HPDE6-E6E7 (cell line): Measurements from ENCODE around the gene UPF2.
"Not testable (repeated sequence)": the region's sequence is repeated elsewhere in the genome, so short reads cannot be mapped to it uniquely, and the experiment has no call there.

ENCODE experiments used
- DNase-seq: peaks from one replicate; pipeline ENCODE4 v3.0.0; 2011; ENCODE audit warnings: missing footprints; ENCODE audit errors: extremely low spot score

Gene UPF2, protein sequence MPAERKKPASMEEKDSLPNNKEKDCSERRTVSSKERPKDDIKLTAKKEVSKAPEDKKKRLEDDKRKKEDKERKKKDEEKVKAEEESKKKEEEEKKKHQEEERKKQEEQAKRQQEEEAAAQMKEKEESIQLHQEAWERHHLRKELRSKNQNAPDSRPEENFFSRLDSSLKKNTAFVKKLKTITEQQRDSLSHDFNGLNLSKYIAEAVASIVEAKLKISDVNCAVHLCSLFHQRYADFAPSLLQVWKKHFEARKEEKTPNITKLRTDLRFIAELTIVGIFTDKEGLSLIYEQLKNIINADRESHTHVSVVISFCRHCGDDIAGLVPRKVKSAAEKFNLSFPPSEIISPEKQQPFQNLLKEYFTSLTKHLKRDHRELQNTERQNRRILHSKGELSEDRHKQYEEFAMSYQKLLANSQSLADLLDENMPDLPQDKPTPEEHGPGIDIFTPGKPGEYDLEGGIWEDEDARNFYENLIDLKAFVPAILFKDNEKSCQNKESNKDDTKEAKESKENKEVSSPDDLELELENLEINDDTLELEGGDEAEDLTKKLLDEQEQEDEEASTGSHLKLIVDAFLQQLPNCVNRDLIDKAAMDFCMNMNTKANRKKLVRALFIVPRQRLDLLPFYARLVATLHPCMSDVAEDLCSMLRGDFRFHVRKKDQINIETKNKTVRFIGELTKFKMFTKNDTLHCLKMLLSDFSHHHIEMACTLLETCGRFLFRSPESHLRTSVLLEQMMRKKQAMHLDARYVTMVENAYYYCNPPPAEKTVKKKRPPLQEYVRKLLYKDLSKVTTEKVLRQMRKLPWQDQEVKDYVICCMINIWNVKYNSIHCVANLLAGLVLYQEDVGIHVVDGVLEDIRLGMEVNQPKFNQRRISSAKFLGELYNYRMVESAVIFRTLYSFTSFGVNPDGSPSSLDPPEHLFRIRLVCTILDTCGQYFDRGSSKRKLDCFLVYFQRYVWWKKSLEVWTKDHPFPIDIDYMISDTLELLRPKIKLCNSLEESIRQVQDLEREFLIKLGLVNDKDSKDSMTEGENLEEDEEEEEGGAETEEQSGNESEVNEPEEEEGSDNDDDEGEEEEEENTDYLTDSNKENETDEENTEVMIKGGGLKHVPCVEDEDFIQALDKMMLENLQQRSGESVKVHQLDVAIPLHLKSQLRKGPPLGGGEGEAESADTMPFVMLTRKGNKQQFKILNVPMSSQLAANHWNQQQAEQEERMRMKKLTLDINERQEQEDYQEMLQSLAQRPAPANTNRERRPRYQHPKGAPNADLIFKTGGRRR

DNA sequence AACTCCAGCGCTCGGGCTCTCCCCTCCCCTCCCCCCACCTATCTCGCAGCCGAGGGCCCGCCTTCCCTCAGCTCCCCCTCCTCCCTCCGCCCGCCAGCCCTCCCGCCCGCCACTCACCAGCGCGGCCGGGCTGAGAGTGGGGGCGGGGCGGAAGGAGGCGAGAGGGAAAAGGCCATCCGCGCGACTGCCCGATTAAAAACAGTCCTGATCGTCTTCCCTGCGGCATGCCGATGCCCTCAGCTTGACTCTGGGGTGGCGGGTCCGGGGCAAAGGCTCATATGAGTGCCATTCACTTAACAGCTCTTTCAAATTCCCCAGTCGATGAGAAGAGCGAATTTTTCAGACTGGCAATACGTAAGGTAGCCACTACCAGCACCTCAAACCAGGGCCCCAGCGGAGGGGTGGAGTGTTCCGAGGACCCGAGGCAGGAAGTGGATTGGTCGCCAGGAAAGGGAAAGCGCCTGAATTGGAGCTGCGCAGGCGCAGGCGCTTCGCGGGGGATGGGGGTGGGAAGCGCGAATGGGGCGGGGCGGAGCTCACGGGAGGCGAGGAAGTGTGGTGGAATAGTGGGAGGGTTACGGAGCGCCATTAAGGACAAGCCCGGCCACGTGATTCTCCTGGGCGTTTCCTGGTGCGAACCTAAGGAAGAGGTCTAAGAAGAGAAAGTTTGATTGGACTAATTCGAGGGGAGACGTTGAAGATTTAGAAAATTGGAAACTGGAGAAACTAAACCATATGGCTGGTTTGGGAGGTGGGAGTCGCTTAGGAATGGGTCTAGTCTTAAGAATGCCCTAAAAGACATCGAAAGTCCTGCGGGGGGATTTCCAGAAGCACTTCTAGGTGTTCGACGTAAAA is at the start of gene UPF2:
Gene UPF2, minus strand, starts transcription at position 13 of the 855 bp plus-strand sequence. CDS start 7,386 bp downstream, outside the sequence.
- peak; percentile 86 for DNase-seq

DNA sequence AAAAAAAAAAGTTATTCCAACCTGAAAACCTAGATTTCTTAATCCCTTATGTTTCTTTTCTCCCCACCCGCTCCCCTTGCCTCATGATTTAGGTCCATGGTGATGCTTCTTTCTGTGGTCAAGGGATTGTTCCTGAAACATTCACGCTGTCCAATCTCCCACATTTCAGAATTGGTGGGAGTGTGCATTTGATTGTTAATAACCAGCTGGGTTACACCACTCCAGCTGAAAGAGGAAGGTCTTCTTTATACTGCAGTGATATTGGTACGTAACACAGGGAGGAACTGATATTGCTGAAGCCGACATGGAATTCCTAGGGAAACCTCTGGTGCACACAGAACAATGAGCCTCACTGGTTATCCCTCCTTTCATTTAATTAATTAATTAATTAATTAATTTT is 48.8 kb upstream of the UPF2 start:
- DNase-seq: no peak

DNA sequence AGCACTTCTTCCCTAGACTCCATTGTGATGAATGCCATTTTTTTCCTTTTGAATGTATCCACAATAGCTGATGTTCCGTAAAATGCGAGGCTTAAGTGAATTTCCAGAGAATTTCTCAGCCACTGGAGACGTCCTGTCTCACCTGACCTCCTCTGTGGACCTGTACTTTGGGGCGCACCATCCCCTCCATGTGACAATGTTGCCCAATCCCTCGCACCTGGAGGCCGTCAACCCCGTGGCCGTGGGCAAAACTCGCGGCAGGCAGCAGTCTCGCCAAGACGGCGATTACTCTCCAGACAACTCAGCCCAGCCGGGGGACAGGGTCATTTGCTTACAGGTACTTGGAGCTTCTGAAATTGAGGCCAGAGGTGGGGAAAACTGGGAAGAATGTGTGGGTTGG is 46.3 kb upstream of the UPF2 start:
- DNase-seq: no peak

DNA sequence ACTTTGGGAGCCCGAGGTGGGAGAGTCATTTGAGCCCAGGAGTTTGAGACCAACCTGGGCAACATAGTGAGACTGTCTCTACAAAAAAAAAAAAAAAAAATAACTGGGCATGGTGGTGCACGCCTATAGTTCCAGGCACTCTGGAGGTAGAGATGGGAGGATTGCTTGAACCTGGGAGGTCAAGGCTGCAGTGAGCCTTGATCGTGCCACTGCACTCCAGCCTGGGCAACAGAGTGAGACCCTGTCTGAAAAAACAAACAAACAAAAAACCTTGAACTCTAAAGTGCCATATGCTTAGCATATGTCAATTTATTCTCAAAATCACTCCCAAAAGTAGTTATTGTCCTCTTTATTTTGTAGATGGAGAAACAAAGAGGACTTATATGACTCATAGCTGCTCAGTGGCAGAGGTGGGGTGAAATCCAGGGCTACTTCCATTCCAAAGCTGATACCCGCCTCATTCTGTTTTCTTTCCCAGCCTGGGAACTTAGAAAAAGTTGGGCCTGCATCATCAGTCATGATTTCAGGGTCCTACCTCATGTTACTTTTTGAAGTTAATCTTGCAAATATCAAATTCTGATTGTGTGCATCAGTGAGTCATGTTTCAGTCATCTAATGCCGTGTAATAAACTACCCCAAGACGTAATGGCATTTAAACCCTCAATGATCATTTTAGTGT is 39.4 kb upstream of the UPF2 start:
- no peak for DNase-seq

DNA sequence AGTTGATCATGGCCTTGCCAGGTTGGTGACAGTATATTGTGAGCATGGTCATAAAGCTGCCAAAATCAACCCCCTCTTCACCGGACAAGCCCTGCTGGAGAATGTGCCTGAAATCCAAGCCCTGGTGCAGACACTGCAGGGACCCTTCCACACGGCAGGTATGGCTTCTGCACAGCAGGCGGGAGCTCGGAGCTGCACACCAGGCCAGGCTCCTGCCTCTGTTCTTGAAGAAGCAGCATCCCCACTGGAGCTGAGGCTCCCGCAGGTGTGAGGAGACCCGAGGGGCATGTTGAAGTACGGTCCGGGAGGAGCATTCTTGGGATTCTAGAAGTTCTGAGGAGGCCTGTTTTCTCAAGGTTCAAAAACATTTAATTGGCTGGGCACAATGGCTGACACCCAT is 38.9 kb upstream of the UPF2 start:
- no peak for DNase-seq

DNA sequence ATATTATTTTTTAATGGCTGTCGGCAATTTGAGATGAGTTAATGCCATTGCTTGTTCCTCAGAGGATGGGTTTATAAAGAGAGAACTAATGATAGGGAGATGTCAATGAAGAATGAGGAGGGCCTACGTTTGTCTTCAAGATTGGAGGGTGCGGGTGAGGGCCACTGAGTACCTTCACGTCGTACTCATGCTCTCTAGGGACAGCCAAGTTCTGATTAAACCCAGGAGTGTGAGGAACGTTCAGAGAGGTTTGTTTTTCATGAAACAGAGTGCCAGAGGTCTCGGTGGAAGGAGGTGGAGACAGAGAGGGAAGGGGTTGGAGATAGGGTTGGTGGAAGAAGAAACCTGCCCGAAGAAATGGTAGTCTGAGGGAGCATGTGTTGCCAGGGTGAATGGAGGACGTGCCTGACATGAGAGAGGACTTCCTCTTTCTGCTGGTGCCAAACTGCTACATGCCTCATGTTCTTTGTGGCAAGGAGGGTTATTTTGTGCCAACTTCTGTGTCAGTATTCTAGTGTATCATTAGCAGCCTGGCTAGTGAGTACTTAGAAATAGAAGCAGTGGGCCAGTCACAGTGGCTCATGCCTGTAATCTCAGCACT is 35.1 kb upstream of the UPF2 start:
- DNase-seq: no peak

DNA sequence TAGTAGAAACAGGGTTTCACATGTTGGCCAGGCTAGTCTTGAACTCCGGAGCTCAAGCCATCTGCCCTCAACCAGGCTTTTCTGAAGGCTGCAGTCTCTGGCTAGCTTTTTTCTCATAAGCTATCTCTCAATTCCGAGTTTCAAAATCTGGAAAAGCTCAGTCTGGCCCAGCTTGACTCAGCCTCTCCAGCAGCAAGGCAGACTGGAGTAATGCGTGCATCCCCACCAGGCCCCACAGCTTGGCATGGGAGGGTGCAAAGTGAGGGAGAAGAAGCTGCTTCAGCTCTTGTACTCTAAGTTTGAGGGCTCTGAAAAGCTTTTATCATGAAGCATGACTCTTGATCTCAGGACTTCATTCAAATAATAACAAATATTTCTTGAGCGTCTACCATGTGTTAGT is 30.9 kb upstream of the UPF2 start:
- DNase-seq: no peak

DNA sequence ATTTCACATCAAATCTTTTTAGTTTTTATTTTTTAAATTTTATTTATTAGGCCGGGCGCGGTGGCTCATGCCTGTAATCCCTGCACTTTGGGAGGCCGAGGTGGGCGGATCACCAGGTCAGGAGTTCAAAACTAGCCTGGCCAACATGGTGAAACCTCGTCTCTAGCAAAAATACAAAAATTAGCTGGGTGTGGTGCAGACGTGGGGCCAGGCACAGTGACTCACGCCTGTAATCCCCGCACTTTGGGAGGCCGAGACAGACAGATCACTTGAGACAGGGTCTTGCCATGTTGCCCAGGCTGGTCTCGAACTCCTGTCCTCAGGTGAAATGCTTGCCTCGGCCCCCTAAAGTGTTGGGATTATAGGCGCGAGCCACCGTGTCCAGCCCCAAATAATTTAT is 28.8 kb upstream of the UPF2 start:
- not testable (repeated sequence) for DNase-seq

DNA sequence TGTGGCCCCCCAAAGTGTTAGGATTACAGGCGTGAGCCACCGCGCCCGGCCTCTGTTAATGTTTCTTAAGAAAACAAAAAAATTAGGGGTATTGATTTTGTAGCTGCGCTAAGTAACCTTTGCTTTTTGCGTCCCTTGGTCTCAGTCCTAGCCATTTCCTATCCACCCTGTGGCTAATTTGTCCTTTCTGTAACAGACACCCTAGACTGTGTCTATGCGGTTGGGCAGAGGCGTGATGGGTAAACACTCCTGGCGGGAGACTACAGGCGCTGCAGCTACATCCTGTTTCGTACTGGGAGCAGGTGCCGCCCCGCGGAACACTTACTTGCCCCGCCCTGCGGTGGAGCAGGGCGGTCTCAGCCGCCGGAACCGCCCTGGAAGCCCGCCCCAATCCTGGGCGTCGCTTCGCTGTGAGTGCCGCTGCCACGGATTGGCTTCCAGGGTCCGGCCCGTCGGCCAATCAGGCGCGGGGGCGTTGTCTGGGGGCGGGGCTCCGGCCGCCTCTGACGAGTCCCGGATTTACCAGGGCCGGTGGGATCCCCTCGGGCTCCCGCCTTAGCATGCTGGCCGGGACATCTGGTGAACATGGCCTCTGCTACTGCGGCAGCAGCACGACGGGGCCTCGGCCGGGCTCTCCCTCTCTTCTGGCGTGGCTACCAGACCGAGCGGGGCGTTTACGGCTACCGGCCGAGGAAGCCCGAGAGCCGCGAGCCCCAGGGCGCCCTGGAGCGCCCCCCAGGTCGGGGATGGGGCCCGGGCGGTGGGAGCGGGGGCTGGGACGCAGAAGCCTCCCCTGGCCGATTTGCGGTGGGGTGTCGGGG is 26.1 kb upstream of the UPF2 start, which contains the start of gene DHTKD1:
Gene DHTKD1, plus strand, starts transcription at position 506 of the 821 bp plus-strand sequence. Its CDS starts 80 bp downstream, at position 586.
- DNase-seq: peak; percentile 86

DNA sequence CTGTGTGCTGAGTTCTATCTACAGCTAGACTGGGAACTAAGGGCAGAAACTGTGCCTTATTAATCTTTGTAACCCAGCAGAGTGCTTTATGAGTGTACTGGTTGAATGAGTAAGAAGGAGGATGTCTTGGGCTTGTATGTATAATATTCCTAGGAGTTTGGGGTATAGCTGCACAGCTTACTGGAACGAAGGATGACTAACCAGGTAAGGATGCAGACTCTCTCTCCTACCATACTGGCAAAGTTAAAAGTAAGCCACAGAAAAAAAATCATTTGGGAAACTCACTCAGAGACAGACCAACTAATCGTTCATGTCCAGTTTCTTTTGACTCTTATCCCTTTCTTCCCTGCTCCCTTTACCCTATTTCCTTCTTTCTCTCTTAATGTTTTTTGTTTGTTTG is 24.7 kb upstream of the UPF2 start:
- peak; percentile 16 for DNase-seq

DNA sequence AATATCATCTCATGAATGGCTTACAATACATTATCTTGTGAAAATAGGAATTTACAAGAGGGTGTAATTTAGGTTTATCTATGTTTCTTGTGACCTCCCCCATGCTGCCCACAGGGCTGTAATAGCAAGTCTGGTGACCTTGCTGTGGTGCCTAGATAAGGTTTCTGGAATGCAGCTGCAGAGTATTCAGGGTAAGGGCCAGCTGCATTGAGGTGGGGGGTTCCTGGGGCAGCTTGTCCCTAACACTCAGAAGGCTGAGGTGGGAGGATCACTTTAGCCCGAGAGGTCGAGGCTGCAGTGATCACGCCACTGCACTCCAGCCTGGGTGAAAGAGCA is 20.8 kb upstream of the UPF2 start:
- DNase-seq: no peak

DNA sequence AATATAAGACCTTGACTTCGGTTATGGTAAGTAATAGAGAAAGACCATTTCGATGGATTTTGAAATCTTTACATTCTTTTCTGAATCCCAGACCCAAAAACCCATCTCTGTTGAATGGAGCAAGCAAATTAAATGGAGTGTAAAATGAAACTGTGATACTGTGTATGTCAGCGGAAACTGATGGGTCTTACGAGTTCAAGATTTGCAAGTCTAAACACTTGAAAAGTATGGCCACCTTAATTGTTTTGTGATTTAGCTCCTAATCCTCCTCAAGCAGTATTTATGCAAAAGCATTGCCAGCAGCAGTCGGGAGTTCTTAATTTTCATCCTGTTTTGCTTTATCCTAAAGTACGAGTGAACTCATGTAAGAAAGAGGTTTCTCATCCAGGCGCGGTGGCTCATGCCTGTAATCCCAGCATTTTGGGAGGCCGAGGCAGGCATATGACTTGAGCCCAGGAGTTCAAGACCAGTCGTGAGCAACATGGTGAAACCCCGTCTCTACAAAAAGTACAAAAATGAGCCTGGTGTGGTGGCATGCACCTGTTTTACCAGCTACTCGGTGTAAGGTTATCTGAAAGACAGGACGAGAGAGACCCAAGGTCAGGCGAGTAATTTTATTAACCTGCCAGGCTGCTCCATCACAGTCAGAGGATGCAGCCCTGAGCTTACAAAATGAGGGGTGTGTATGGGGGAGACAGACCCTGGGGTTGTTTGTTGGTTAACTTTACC is 20.3 kb upstream of the UPF2 start:
- DNase-seq: no peak

DNA sequence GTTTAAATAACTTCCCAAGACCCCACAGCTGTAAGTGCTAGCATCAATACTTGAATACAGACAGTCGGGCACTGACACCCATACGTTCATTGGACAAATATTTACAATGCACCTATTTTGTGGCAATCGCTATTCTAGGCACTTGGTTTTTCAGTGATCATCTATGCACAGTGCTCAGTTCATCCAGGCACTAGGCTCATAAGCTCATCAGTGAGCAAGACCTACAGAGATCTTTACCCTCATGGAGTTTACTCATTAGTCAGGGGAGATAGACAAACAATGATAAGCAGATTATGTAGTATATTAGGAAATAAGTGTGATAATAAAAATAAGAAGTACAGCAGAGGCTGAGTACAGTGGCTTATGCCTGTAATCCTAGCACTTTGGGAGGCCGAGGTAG is 18.5 kb upstream of the UPF2 start:
- DNase-seq: no peak

DNA sequence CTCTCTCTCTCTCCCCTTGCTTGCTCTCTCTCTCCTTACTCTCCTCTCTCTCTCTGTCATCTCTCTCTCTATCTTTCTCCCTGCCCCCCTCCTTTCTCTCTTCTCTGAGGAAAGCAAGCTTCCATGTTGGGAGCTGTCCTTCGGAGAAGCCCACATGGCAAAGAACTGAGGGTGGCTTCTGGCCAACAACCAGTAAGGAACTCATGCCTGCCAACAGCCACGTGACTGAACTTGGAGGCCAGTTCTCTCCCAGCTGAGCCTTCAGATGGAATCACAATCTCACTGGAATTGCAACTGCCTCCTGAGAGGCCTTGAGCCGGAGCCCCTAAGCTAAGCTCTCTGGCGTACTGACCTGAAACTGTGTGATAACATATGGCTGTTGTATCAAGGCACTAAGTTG is 14.1 kb upstream of the UPF2 start:
- no peak for DNase-seq

DNA sequence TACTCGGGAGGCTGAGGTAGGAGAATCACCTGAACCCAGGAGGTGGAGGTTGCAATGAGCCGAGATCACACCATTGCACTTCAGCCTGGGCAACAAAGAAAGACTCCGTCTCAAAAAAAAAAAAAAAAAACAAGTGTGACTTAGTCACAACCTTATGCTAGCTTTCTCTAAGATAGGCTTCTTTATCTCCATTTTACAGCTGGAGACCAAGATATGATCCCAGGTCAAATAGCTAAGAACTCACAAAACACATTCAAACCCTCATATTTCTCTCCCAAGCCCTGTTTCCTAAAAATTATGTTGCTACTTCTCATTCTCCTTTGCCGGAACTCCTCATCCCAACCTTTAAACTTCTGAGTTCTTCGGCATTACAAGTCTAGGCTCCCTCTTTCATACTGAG is 13.1 kb upstream of the UPF2 start:
- DNase-seq: no peak

DNA sequence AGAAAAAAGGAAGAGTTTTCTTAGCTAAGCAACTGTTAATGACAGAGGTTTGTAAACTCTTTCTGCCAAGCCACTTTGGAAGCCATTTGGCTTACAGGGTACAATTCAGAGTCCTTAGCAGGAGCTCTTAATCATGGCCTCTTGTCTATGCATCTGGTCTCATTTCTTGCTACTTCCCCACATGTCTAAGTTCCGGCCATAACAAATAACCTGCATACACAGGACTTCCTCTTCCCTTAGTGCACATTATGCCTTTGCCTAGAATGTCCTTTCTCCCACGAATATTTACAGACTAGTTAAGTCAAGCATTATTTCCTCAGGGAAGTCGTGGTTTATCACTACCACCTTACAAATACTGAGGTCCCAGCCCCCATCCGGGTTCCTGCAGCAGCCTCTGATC is 8.6 kb upstream of the UPF2 start:
- no peak for DNase-seq

DNA sequence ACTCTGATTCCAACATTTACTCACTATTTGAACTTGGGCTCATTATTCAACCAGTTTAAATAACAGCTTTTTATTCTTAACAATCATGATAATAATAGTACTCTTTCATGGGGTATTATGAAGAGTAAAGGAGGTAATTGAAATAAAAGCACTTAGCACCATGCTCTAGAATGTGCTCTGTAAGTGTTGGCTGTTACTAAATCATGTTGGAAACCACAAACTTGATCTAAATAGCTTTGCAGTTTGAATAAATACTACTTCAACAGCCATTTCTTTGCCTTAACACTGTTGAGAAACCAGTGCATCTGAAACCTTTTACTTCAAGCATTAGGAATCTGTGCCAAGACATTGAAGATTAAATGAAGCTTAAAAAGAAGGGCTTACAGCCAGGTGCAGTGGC is 7.9 kb upstream of the UPF2 start:
- DNase-seq: no peak

DNA sequence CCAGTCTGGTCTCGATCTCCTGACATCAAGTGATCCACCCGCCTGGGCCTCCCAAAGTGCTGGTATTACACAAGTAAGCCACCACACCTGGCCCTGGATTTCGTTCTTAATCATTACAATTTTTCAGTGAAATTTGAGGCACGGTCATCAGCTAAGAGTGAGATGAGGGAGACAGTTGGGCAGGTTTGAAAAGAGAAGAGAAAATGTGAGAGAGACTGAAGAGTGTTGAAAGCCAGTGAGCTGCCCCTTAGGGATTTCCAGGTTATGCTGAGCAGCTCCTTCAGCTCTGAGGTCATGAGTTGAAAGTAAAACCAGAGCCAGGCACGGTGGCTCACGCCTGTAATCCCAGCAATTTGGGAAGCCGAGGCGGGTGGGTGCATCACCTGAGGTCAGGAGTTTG is 5.9 kb upstream of the UPF2 start:
- no peak for DNase-seq

DNA sequence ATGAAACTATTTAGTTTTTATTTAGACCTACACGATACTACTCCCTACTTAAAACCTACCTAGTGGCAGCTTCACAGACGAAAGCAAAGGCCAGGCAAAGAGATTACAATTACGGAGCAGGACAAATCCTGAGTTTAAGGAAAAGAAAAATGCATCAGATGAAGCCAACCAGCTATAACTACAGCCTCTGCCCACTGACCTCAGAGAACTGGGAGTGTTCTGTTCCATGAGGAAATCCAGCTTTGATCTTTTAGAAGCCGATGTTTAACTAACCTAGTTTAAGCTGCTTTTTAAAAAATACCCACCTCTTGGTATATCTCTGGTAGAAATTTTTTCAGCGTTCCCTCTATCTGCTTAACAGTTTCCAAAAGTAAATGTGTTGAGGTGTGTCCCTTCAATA is 3.0 kb upstream of the UPF2 start:
- DNase-seq: no peak
